Measurements from ENCODE around the gene CALN1. TPM values are rescaled to one million over a fixed set of nuclear protein-coding genes. Genes with fewer than 3 reads are reported as not detected.
A peak's percentile ranks its signal among the peaks of the same experiment; 100 is the strongest.

The CALN1 gene
- total RNA-seq, 1 donor from 2014 or later: not detected

DNA sequence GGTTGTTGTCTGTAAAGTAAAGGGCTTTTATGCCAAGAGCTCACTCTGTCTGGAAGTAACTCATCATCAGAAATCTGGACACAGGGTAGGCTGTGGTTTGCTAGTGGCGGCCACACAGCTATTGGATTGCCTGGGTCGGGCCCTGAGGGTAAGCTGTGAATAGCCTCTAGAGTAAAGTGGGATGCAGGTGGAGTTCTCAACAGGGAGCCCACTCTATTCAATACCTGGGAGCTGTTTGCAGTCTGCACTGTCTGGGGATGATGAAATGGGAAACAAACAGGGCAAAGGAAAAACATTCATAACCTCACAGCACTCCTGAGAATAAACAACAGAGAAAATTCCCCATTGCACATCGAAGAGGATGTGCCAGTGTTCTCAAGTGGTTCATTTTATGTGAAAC is 582.6 kb downstream of the CALN1 start:
- H3K36me3 ChIP-seq (ENCODE audit: insufficient read depth, low read length): no peaks in the 10 kb centered on the region
- H3K4me1 Mint-ChIP-seq (ENCODE audit: low read depth, unreplicated experiment): peaks cover 21% of the 10 kb centered on the region
- FAIRE-seq (no peak), DNase-seq (ENCODE audit: low read depth) (no peak)
- no peaks in the 10 kb centered on the region for H3K79me2 ChIP-seq (ENCODE audit: insufficient read depth, low read length)
- peaks cover 6% of the 10 kb centered on the region for H3K4me1 ChIP-seq (ENCODE audit: insufficient read depth, low read length)
- no peak overlapping the region for H3K27ac ChIP-seq (ENCODE audit: low read depth, low read length)
- H3K9ac ChIP-seq (ENCODE audit: low read length): no peak overlapping the region
- H3K27me3 ChIP-seq (ENCODE audit: insufficient read depth, low read length): no peaks in the 10 kb centered on the region
- H2AFZ ChIP-seq (ENCODE audit: low read depth, low read length): no peak overlapping the region
- no peak overlapping the region for H3K4me3 ChIP-seq (ENCODE audit: insufficient read depth, low read depth, low read length)
- no peaks in the 10 kb centered on the region for H3K36me3 Mint-ChIP-seq (ENCODE audit: low read depth, unreplicated experiment)
- H3K9me3 Mint-ChIP-seq (ENCODE audit: unreplicated experiment): peaks cover 4% of the 10 kb centered on the region
- no peaks in the 10 kb centered on the region for H3K27me3 Mint-ChIP-seq (ENCODE audit: low read depth, unreplicated experiment)
- H4K20me1 ChIP-seq (ENCODE audit: insufficient read depth, low read length): no peaks in the 10 kb centered on the region
- no peak overlapping the region for H3K4me2 ChIP-seq (ENCODE audit: low read length)
- TF ChIP-seq, protein P1, sequence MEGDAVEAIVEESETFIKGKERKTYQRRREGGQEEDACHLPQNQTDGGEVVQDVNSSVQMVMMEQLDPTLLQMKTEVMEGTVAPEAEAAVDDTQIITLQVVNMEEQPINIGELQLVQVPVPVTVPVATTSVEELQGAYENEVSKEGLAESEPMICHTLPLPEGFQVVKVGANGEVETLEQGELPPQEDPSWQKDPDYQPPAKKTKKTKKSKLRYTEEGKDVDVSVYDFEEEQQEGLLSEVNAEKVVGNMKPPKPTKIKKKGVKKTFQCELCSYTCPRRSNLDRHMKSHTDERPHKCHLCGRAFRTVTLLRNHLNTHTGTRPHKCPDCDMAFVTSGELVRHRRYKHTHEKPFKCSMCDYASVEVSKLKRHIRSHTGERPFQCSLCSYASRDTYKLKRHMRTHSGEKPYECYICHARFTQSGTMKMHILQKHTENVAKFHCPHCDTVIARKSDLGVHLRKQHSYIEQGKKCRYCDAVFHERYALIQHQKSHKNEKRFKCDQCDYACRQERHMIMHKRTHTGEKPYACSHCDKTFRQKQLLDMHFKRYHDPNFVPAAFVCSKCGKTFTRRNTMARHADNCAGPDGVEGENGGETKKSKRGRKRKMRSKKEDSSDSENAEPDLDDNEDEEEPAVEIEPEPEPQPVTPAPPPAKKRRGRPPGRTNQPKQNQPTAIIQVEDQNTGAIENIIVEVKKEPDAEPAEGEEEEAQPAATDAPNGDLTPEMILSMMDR (IDR thresholded peaks at IDR 0.05; ENCODE audit: insufficient read depth, low read depth, low read length): no peak
- no peak for TF ChIP-seq EZH2 (IDR thresholded peaks at IDR 0.05; ENCODE audit: insufficient read depth, low read length)
- H3K27ac Mint-ChIP-seq (ENCODE audit: unreplicated experiment): peak overlapping the region; percentile 50
- no peaks in the 10 kb centered on the region for H3K9me3 ChIP-seq (ENCODE audit: insufficient read depth, low read depth, low read length)
- no peak overlapping the region for H3K4me3 Mint-ChIP-seq (ENCODE audit: unreplicated experiment)

DNA sequence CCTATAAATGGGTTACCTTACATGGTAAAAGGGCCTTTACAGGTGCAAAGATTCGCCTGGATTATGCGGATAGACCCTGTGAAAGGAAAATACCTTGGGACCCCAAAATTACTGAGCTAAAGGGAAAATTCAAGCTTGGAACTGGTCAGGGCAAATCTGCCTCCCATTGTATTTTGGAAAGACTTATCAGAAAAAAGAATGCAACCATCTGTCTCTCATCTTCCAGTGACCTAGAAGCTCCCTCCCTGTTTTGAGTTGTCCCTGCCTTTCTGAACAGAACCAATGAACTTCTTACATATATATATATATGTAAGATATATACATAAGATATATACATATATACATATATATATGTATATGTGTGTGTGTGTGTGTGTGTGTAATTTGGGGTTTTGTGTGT is 583.8 kb downstream of the CALN1 start:
- Mint-ChIP-seq H3K9me3 (ENCODE audit: unreplicated experiment) (peaks cover 4% of the 10 kb centered on the region), H3K4me3 (ENCODE audit: unreplicated experiment) (no peak overlapping the region), H3K27ac (ENCODE audit: unreplicated experiment) (no peak overlapping the region), H3K36me3 (ENCODE audit: low read depth, unreplicated experiment) (no peaks in the 10 kb centered on the region), H3K27me3 (ENCODE audit: low read depth, unreplicated experiment) (no peaks in the 10 kb centered on the region), H3K4me1 (ENCODE audit: low read depth, unreplicated experiment) (peaks cover 28% of the 10 kb centered on the region)
- no peaks in the 10 kb centered on the region for H3K36me3 ChIP-seq (ENCODE audit: insufficient read depth, low read length)
- H3K4me2 ChIP-seq (ENCODE audit: low read length): no peak overlapping the region
- FAIRE-seq (no peak), DNase-seq (ENCODE audit: low read depth) (no peak)
- no peak overlapping the region for H2AFZ ChIP-seq (ENCODE audit: low read depth, low read length)
- no peaks in the 10 kb centered on the region for H4K20me1 ChIP-seq (ENCODE audit: insufficient read depth, low read length)
- no peak overlapping the region for H3K9ac ChIP-seq (ENCODE audit: low read length)
- TF ChIP-seq, protein P1 (IDR thresholded peaks at IDR 0.05; ENCODE audit: insufficient read depth, low read depth, low read length): no peak
- no peak for TF ChIP-seq EZH2 (IDR thresholded peaks at IDR 0.05; ENCODE audit: insufficient read depth, low read length)
- peaks cover 13% of the 10 kb centered on the region for H3K4me1 ChIP-seq (ENCODE audit: insufficient read depth, low read length)
- no peaks in the 10 kb centered on the region for H3K79me2 ChIP-seq (ENCODE audit: insufficient read depth, low read length)
- no peak overlapping the region for H3K4me3 ChIP-seq (ENCODE audit: insufficient read depth, low read depth, low read length)
- no peaks in the 10 kb centered on the region for H3K9me3 ChIP-seq (ENCODE audit: insufficient read depth, low read depth, low read length)
- H3K27me3 ChIP-seq (ENCODE audit: insufficient read depth, low read length): no peaks in the 10 kb centered on the region
- H3K27ac ChIP-seq (ENCODE audit: low read depth, low read length): no peak overlapping the region

DNA sequence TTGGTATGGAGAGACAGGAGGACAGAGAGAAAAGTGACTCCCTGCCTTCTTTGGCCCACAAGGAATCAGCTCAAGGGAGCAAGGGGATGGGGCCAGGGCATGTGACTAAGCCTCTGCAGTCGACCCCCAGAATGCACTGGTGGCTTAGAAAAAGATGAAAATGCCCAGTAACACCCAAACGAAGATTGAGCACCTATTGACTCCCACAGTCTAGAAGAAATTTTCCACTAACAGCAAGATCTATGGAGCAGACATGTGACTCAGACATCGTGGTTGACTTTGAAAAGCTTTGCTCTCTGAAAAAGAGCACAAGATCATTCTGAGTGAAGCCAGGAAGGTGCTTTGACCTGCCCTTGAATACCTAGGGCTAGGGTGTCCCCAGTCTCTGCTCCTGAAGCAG is 586.0 kb downstream of the CALN1 start:
- no peak overlapping the region for H3K4me2 ChIP-seq (ENCODE audit: low read length)
- H3K4me3 ChIP-seq (ENCODE audit: insufficient read depth, low read depth, low read length): no peak overlapping the region
- H4K20me1 ChIP-seq (ENCODE audit: insufficient read depth, low read length): no peaks in the 10 kb centered on the region
- no peak for TF ChIP-seq EZH2 (IDR thresholded peaks at IDR 0.05; ENCODE audit: insufficient read depth, low read length)
- TF ChIP-seq, protein P1 (IDR thresholded peaks at IDR 0.05; ENCODE audit: insufficient read depth, low read depth, low read length): no peak
- Mint-ChIP-seq H3K36me3 (ENCODE audit: low read depth, unreplicated experiment) (no peaks in the 10 kb centered on the region), H3K4me1 (ENCODE audit: low read depth, unreplicated experiment) (peaks cover 31% of the 10 kb centered on the region), H3K27me3 (ENCODE audit: low read depth, unreplicated experiment) (no peaks in the 10 kb centered on the region), H3K27ac (ENCODE audit: unreplicated experiment) (peak overlapping the region; percentile 85), H3K9me3 (ENCODE audit: unreplicated experiment) (peaks cover 4% of the 10 kb centered on the region), H3K4me3 (ENCODE audit: unreplicated experiment) (no peak overlapping the region)
- peak; percentile 13 for DNase-seq (ENCODE audit: low read depth)
- H3K27ac ChIP-seq (ENCODE audit: low read depth, low read length): no peak overlapping the region
- no peaks in the 10 kb centered on the region for H3K79me2 ChIP-seq (ENCODE audit: insufficient read depth, low read length)
- no peak for FAIRE-seq
- H2AFZ ChIP-seq (ENCODE audit: low read depth, low read length): no peak overlapping the region
- H3K4me1 ChIP-seq (ENCODE audit: insufficient read depth, low read length): peaks cover 13% of the 10 kb centered on the region
- no peak overlapping the region for H3K9ac ChIP-seq (ENCODE audit: low read length)
- no peaks in the 10 kb centered on the region for H3K27me3 ChIP-seq (ENCODE audit: insufficient read depth, low read length)
- H3K36me3 ChIP-seq (ENCODE audit: insufficient read depth, low read length): no peaks in the 10 kb centered on the region
- H3K9me3 ChIP-seq (ENCODE audit: insufficient read depth, low read depth, low read length): no peaks in the 10 kb centered on the region

Measured in astrocyte (in vitro differentiated cells and primary cell).